COLO668 (cell line): ENCODE measurements around the gene MYOT.

Experiments used
- DNase-seq: peaks from one replicate; lab custom pipeline; 2025; ENCODE audit not compliant: unreplicated experiment; lab: John Stamatoyannopoulos, UW

MYOT gene

DNA sequence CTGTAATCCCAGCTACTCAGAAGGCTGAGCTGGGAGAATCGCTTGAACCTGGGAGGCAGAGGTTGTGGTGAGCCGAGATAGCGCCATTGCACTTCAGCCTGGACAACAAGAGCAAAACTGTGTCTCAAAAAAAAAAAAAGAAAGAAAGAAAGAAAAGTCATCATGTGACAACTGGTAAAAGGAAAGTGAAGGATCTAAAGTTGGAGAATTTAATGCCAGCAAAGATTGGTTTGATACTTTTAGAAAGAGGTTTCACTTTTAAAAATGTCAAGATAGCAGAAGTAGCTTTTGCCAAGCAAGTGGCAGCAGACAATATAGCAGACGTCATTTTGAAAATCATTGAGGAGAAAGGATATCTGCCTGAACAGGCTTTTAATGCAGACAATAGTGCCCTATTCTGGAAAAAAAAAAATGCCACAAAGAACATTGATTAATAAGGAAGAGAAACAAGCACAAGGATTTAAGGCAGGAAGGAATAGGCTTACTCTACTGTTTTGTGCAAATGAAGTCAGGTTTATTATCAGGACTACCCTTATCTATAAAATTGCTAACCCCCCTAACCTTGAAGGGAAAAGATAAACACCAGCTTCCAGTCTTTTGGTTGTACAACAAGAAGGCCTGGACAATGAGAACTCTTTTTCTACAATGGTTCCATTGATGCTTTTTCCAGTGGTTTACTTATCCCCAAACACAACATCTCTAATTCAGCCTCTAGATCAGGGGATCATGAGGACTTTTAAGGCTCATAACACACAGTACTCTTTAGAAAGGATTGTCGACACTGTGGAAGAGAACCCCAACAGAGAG, 33.6 kb downstream of the MYOT start:
- DNase-seq, result no peak

DNA sequence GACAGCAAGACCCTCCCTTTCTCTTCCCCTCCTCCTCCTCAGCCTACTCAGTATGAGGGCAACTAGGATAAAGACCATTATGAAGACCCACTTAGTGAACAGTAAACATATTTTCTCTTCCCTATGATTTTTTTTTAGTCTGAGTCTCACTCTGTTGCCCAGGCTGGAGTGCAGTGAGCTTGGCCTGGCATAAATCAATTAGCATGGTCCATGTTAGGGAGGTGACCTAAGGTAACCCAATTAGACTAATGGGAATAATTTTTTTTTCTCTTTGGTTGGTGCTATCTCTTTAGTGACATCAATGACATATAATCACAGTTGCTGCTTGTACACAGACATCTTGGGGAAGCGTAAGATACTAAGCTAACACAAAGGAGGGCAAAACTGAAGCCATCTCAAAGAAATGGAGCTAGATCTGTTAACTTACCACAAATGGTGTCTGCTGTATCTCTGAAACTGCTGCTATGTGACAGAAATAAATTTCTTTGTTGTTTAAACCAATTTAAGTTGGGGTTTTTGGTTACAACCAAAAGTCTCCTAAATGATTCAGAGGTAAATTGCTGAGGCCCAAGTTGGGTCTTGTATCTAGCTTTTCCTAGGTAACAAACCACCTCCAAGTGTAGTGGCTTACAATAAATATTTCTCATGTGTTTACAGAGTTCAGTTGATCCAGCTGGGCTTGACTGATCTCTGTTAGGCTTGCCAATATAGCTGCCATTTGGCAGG, 34.9 kb downstream of the MYOT start:
- no peak for DNase-seq

DNA sequence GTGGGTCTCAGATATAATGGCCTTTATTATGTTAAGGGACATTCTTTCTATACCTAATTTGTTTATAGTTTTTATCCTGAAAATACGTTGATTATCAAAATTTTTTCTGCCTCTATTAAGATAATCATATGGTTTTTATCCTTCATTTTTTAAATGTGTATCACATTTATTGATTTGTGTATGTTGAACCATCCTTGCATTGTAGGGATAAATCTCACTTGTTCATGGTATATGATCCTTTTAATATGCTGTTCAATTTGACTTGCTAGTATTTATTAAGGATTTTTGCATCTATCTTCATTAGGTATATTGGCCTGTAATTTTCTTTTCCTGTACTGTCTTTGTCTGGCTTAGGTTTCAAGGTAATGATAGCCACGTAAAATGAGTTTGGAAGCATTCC, 47.1 kb downstream of the MYOT start:
- DNase-seq, result no peak

- DNase-seq, result no peak
Observed at GRCh38 chr5:137916923-137917322, 49.3 kb downstream of the MYOT start.

DNA sequence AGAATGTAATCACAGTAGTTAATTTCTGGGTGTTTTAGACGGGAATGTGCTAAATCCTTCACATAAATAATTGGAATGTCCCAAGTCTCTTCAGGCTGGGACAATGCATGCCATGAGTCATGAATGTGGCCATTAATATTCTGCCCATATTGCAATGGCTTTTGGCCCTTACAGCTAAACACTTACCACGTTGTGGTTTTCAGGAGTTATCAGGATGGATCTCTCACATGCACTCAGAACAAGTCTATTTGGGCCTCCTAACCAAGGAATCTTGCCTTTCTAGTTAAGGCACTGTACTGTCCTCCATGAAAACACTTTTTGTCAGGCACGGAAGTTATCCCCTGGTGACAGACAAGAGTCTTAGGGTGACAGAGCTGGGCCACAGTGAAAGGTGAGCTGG, 54.3 kb downstream of the MYOT start:
- no peak for DNase-seq

GRCh38 chr5:137923856-137924255, 56.2 kb downstream of the MYOT start:
- no peak for DNase-seq

- DNase-seq, result no peak
Observed at GRCh38 chr5:137932800-137933199, 65.1 kb downstream of the MYOT start.

- no peak for DNase-seq
Observed at GRCh38 chr5:137933491-137933911, 65.8 kb downstream of the MYOT start.

DNA sequence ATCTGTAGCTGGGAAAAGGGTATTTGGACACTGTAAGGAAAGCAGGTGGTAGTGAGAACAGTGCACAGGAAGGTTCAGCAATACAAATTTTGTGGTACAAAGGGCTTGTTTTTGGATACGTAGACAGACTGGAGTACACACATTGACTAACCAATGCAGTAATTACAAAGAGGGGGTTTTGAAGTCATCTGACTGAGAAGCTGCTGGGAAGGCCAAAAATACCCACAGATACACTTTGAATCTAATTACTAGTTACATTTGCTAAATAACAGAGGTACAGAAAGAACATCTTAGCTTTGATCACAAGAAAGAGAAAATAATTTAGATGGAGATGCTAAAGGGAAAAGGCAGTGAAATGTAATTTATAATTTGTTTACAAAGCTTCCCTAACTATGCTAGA, 67.5 kb downstream of the MYOT start:
- no peak for DNase-seq

DNA sequence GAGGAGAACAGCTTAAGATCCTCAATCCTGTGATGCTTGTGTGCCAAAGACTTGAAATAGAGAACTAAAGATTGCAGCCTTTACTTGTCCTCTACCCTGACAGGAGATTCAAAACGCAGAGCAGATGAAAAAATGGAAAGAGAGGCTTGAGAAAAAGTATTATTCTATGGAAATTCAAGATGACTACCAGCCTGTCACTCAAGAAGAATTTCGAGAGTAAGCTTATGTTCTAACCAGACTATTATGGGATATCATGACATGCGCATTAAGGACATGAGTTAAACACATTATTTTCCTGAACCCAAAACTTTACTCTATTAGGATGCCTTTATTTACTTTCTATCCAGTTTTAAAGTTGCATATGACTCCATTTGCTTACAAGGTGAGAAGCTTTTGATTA, 68.0 kb downstream of the MYOT start:
- no peak for DNase-seq
